Uterus (tissue), 4 donors: ENCODE data around the gene BMERB1. TPM values are rescaled to one million over a fixed set of nuclear protein-coding genes. Genes with fewer than 3 reads are reported as not detected.

Experiments used
- DNase-seq, 2 donors: peaks; one replicate each; pipeline ENCODE4 v3.0.0-alpha.2; 2019 to 2020
- H3K27ac ChIP-seq, 2 donors: fragments of 200-600 bp; sonication (generic); 1 replicate in 1 of 2; 2 replicates in 1 of 2; pipeline ENCODE4 v1.5.1; 2016 to 2018
- H3K27me3 ChIP-seq, 2 donors: fragments of 200-600 bp; sonication (generic); one replicate each; pipeline ENCODE4 v1.5.1; 2018 to 2019; ENCODE audit warnings: control low read depth in 1 of 2
- H3K36me3 ChIP-seq, 2 donors: fragments of 200-600 bp; sonication (generic); one replicate each; pipeline ENCODE4 v1.5.1; 2019; ENCODE audit warnings: control low read depth in 1 of 2
- H3K4me1 ChIP-seq, 2 donors: fragments of 200-600 bp; sonication (generic); one replicate each; pipeline ENCODE4 v1.5.1; 2018 to 2019; ENCODE audit warnings: control low read depth in 1 of 2
- H3K4me3 ChIP-seq, 2 donors: fragments of 200-600 bp; sonication (generic); 1 replicate in 1 of 2; 2 replicates in 1 of 2; pipeline ENCODE4 v1.5.1; 2018 to 2019; ENCODE audit warnings: mild to moderate bottlenecking in 1 of 2
- H3K9me3 ChIP-seq, 2 donors: fragments of 200-600 bp; sonication (generic); one replicate each; pipeline ENCODE4 v1.5.1; 2019; ENCODE audit warnings: control low read depth in 1 of 2
- CTCF ChIP-seq, 4 experiments: fragments of 200-600 bp in 2 of 4; fragments of 450-650 bp in 2 of 4; sonication (generic) in 2 of 4; IDR thresholded peaks; one replicate each; pipeline ENCODE4 v1.5.1; 2016 to 2019; ENCODE audit warnings: antibody characterized with exemption in 4 of 4, mild to moderate bottlenecking in 2 of 4, moderate library complexity in 1 of 4
- POLR2A ChIP-seq, 2 donors: fragments of 450-650 bp; IDR thresholded peaks; one replicate each; pipeline ENCODE4 v1.6.1; 2016; ENCODE audit warnings: antibody characterized with exemption in 2 of 2, mild to moderate bottlenecking in 1 of 2, moderate library complexity in 1 of 2
- intact Hi-C: fragments of 100-400 bp; cut with DNase I; formaldehyde crosslinking; loops from one replicate; pipeline ENCODE4 v1.15.1; 2023; ENCODE audit warnings: low total_unique reads
- total RNA-seq, 4 donors: library from RNA; depleted of rRNA in 3 of 4; stranded (reverse); fragments of >200 nt in 3 of 4; gene quantifications; one replicate each; pipeline versions ENCODE4 v1.1.0 to v1.2.4, GENCODE V29; 2014 to 2023
- donor health status: DM: yes; HTN: yes; CAD: no.

BMERB1 gene
- total RNA-seq, 4 donors from 2014 or later: 12.8 to 98.9 (median 39.2) TPM

- intact Hi-C loops: no loop called here
- no peaks in the 10 kb centered on the region for H3K27me3 ChIP-seq
- H3K36me3 ChIP-seq: no peaks in the 10 kb centered on the region
- no peak overlapping the region for H3K4me3 ChIP-seq
- TF ChIP-seq POLR2A (IDR thresholded peaks at IDR 0.05) (no peak), CTCF (IDR thresholded peaks at IDR 0.05) (no peak)
- no peak overlapping the region for H3K27ac ChIP-seq
- no peaks in the 10 kb centered on the region for H3K9me3 ChIP-seq
- no peak for DNase-seq
- peaks cover 5 to 6% of the 10 kb centered on the region in 2 donors for H3K4me1 ChIP-seq
Observed at GRCh38 chr16:15485175-15485574, 50.8 kb downstream of the BMERB1 start.

DNA sequence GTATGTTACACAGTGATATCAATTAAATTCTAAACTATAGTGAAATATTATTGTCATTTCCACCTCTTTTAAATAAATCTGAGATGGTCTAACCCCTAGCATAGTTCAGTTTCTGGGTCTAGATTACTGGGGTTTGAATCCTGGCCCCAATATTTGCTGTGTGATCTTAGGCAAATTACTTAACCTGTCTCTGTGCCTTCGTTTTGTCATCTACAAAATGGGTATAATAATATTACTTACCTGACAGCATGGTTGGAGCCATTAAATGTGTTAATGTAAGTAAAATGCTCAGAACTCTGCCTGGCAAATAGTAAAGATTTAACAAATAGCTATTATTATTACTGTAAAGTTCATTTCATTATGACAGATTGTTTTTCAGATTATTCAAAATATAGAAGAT is 52.3 kb downstream of the BMERB1 start:
- intact Hi-C loops: no loop called here
- H3K9me3 ChIP-seq: no peaks in the 10 kb centered on the region

DNA sequence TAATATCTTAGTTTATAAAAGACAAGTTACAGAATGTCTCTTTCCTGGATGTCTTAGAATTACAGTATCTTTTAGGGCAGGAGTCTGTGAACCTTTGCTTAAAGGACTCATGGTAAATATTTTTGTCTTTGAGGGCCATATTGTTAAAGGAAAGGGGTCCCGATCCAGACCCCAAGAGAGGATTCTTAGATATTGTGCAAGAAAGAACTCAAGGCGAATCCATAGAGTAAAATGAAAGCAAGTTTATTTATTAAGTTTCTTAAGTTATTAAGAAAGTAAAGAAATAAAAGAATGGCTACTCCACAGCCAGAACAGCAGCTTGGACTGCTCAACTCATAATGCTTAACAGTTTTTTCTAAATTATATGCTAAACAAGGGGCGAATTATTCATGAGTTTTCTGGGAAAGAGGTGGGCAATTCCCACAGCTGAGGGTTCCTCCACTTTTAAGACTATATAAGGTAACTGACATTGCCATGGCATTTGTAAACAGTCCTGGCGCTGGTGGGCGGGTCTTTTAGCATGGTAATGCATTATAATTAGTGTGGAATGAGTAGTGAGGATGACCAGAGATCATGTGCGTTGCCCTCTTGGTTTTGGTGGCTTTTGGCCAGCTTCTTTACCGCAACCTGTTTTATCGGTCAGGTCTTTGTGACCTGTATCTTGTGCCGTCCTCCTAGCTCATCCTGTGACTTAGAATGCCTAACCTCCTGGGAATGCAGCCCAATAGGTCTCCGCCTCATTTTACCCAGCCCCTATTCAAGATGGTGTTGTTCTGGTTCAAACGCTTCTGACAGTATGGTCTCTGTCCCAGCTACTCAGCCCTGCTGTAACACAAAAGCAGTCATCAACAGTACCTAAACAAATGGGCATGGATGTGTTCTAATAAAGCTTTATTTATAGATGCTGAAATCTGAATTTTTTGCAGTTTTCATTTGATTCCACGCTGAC is 53.2 kb downstream of the BMERB1 start:
- Histone ChIP-seq H3K4me1 (peaks cover 5 to 6% of the 10 kb centered on the region in 2 donors), H3K27me3 (no peaks in the 10 kb centered on the region), H3K4me3 (no peak overlapping the region), H3K9me3 (no peaks in the 10 kb centered on the region), H3K36me3 (no peaks in the 10 kb centered on the region), H3K27ac (peak overlapping the region in 1 of 2 donors; percentile 90)
- intact Hi-C loops: no loop called here
- peak in 1 of 2 donors; percentile 36 for DNase-seq
- TF ChIP-seq CTCF (IDR thresholded peaks at IDR 0.05): no peak
- TF ChIP-seq POLR2A (IDR thresholded peaks at IDR 0.05): no peak

More for the DNA sequence above, 52.3 kb downstream of the BMERB1 start:
- DNase-seq: no peak
- Histone ChIP-seq H3K27ac (no peak overlapping the region), H3K4me1 (peaks cover 5 to 6% of the 10 kb centered on the region in 2 donors), H3K36me3 (no peaks in the 10 kb centered on the region), H3K4me3 (no peak overlapping the region), H3K27me3 (no peaks in the 10 kb centered on the region)
- TF ChIP-seq CTCF (IDR thresholded peaks at IDR 0.05) (no peak), POLR2A (IDR thresholded peaks at IDR 0.05) (no peak)

- peak overlapping the region; percentile 53 to 90 for H3K27ac ChIP-seq
- H3K4me1 ChIP-seq: peaks cover 8 to 13% of the 10 kb centered on the region in 2 donors
- H3K9me3 ChIP-seq: no peaks in the 10 kb centered on the region
- no peaks in the 10 kb centered on the region for H3K27me3 ChIP-seq
- intact Hi-C loops: no loop called here
- no peaks in the 10 kb centered on the region for H3K36me3 ChIP-seq
- no peak for DNase-seq
- H3K4me3 ChIP-seq: no peak overlapping the region
- TF ChIP-seq CTCF (IDR thresholded peaks at IDR 0.05): no peak
- TF ChIP-seq POLR2A (IDR thresholded peaks at IDR 0.05): no peak
Observed at GRCh38 chr16:15489016-15489415, 54.6 kb downstream of the BMERB1 start.

DNA sequence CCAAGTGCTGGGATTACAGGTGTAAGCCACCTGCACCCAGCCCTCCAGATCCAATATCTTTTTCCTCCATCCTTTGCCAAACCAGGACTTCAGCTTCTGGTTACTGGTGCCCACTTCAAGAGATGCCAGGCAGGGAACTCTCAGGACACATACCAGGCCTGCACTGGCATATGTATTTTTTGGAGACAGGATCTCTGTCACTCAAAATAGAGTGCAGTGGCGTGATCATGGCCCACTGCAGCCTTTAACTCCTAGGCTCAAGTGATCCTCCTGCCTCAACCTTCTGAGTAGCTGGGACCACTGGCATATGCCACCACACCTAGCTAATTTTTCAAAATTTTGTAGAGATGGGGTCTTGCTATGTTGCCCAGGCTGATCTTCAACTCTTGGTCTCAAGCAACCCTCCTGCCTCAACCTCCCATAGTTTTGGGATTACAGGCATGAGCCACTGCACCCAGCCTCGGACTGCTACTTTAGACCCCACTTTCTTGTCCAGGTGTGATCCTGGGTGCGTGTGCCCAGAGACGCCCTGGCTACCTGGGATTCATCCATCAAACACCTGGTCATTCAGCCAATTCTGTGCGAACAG is 55.8 kb downstream of the BMERB1 start:
- no peak for DNase-seq
- no peak overlapping the region for H3K4me3 ChIP-seq
- peaks cover 10 to 13% of the 10 kb centered on the region in 2 donors for H3K4me1 ChIP-seq
- H3K27ac ChIP-seq: peak overlapping the region; percentile 74 to 90
- TF ChIP-seq POLR2A (IDR thresholded peaks at IDR 0.05) (no peak), CTCF (IDR thresholded peaks at IDR 0.05) (no peak)
- H3K9me3 ChIP-seq: no peaks in the 10 kb centered on the region
- intact Hi-C loops: no loop called here
- no peaks in the 10 kb centered on the region for H3K27me3 ChIP-seq
- H3K36me3 ChIP-seq: no peaks in the 10 kb centered on the region
